Coronary artery (tissue), 2 donors: ENCODE data around the gene SETSIP.

Experiments
- DNase-seq: peaks from one replicate; pipeline ENCODE4 v3.0.0-alpha.2; 2017; ENCODE audit warnings: low spot score
- H3K27ac ChIP-seq, 2 donors: fragments of 200-600 bp; sonication (generic); one replicate each; pipeline ENCODE4 v1.5.1; 2016 to 2019
- H3K4me3 ChIP-seq: fragments of 200-600 bp; sonication (generic); 2 replicates; pipeline ENCODE4 v1.5.1; 2016; ENCODE audit warnings: mild to moderate bottlenecking, moderate library complexity
- TF ChIP-seq, protein P1 (sequence below): fragments of 200-600 bp; sonication (generic); IDR thresholded peaks from one replicate; pipeline ENCODE4 v1.5.1; 2019; ENCODE audit warnings: antibody characterized with exemption

Gene SETSIP, protein sequence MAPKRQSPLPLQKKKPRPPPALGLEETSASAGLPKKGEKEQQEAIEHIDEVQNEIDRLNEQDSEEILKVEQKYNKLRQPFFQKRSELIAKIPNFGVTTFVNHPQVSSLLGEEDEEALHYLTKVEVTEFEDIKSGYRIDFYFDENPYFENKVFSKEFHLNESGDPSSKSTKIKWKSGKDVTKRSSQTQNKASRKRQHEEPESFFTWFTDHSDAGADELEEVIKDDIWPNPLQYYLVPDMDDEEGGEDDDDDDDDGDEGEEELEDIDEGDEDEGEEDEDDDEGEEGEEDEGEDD

GRCh38 chr1:92075311-92075710, at the start of gene SETSIP:
Gene SETSIP, minus strand, starts transcription at chr1:92075411. Its CDS starts 0 bp downstream, at chr1:92075411.
- TF ChIP-seq, protein P1, sequence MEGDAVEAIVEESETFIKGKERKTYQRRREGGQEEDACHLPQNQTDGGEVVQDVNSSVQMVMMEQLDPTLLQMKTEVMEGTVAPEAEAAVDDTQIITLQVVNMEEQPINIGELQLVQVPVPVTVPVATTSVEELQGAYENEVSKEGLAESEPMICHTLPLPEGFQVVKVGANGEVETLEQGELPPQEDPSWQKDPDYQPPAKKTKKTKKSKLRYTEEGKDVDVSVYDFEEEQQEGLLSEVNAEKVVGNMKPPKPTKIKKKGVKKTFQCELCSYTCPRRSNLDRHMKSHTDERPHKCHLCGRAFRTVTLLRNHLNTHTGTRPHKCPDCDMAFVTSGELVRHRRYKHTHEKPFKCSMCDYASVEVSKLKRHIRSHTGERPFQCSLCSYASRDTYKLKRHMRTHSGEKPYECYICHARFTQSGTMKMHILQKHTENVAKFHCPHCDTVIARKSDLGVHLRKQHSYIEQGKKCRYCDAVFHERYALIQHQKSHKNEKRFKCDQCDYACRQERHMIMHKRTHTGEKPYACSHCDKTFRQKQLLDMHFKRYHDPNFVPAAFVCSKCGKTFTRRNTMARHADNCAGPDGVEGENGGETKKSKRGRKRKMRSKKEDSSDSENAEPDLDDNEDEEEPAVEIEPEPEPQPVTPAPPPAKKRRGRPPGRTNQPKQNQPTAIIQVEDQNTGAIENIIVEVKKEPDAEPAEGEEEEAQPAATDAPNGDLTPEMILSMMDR, result no peak
- no peak for DNase-seq
- no peak within 1 kb of the TSS for H3K4me3 ChIP-seq
- no peak within 1 kb of the TSS for H3K27ac ChIP-seq

DNA sequence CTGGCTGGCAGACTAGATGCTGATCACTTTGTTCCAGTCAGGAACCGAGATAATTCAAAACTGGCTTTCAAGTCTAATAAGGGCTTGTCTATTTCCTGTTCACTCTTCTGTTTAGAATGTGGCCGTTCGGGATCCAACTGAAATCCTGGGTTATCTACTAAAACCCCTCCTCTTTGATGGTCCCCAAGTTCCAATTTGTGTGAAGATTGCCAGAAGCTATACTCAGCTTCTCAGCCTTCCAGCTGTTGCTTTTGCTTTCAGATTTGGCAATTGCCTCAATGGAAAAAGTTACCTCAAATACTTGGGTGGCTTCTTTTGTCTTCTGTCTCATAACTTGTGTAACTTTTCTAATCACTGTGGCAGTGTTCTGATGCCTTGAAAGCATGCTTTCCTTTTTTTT, 48.7 kb upstream of the SETSIP start:
- H3K27ac ChIP-seq, result no peak overlapping the region
- TF ChIP-seq, protein P1, result no peak
- no peak for DNase-seq
- H3K4me3 ChIP-seq, result no peak overlapping the region

- TF ChIP-seq, protein P1, result no peak
- no peak for DNase-seq
- Histone ChIP-seq H3K27ac (no peak overlapping the region), H3K4me3 (no peak overlapping the region)
Measured at GRCh38 chr1:92118826-92119225, 43.6 kb upstream of the SETSIP start.

DNA sequence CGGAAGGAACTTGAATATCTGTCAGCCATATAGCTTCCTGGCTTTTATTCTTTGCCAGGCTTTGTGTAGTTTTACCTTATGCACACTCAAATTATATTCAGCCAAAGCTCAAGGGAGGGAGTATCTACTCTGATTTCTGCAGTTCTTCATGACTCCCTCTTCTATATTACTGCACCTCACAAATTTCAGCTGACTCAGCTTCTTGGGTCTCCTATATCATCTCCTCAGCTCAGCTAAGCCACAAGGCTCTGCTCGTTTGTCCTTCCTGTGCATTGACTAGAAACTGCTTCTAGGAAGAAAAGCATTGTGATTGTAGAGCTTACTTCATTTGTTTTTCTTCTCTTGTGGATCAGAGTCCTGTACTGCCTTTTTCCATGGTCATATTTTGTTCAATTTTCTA, 42.3 kb upstream of the SETSIP start:
- DNase-seq, result no peak
- TF ChIP-seq, protein P1, result no peak
- no peak overlapping the region for H3K4me3 ChIP-seq

GRCh38 chr1:92108631-92109030, 33.4 kb upstream of the SETSIP start:
- TF ChIP-seq, protein P1, result no peak
- no peak for DNase-seq
- Histone ChIP-seq H3K27ac (no peak overlapping the region), H3K4me3 (no peak overlapping the region)

More for the DNA sequence above, 42.3 kb upstream of the SETSIP start:
- H3K27ac ChIP-seq, result no peak overlapping the region

- Histone ChIP-seq H3K4me3 (no peak overlapping the region), H3K27ac (no peak overlapping the region)
- TF ChIP-seq, protein P1, result no peak
- no peak for DNase-seq
Measured at GRCh38 chr1:92105546-92106081, 30.4 kb upstream of the SETSIP start.

- H3K4me3 ChIP-seq, result no peak overlapping the region
- DNase-seq, result no peak
- TF ChIP-seq, protein P1, result no peak
- no peak overlapping the region for H3K27ac ChIP-seq
Measured at GRCh38 chr1:92096317-92096716, 21.1 kb upstream of the SETSIP start.
